GM21576 (cell line): ENCODE data around the gene SUGCT.

Source experiments
- ATAC-seq: cut with Tn5 transposase; IDR thresholded peaks from one replicate; pipeline ENCODE4 v1.9.1; 2021; ENCODE audit warnings: mild to moderate bottlenecking, moderate library complexity; ENCODE audit not compliant: unreplicated experiment

The SUGCT gene

GRCh38 chr7:40704172-40704571 is 569.4 kb downstream of the SUGCT start:
- no peak for ATAC-seq

GRCh38 chr7:40706829-40707228 is 572.0 kb downstream of the SUGCT start:
- ATAC-seq, result no peak

GRCh38 chr7:40709062-40709964 is 574.5 kb downstream of the SUGCT start:
- ATAC-seq, result peak; percentile 64

GRCh38 chr7:40711706-40712105 is 576.9 kb downstream of the SUGCT start:
- ATAC-seq, result no peak

- ATAC-seq, result no peak
These were observed 579.7 kb downstream of the SUGCT start for GRCh38 chr7:40714363-40715052.

GRCh38 chr7:40715053-40715430 is 580.2 kb downstream of the SUGCT start:
- no peak for ATAC-seq

- no peak for ATAC-seq
These were observed 581.2 kb downstream of the SUGCT start for GRCh38 chr7:40716052-40716451.

- peak; percentile 79 for ATAC-seq
These were observed 582.4 kb downstream of the SUGCT start for GRCh38 chr7:40717242-40717641.

GRCh38 chr7:40720416-40720815 is 585.6 kb downstream of the SUGCT start:
- ATAC-seq, result no peak

GRCh38 chr7:40721342-40721949 is 586.6 kb downstream of the SUGCT start:
- ATAC-seq, result no peak

GRCh38 chr7:40722242-40722641 is 587.4 kb downstream of the SUGCT start:
- ATAC-seq, result no peak

- ATAC-seq, result no peak
These were observed 589.0 kb downstream of the SUGCT start for GRCh38 chr7:40723829-40724228.

- no peak for ATAC-seq
These were observed 591.8 kb downstream of the SUGCT start for GRCh38 chr7:40726559-40726958.

GRCh38 chr7:40733114-40733513 is 598.3 kb downstream of the SUGCT start:
- ATAC-seq, result no peak

- no peak for ATAC-seq
These were observed 598.8 kb downstream of the SUGCT start for GRCh38 chr7:40733578-40733977.

- ATAC-seq, result no peak
These were observed 604.5 kb downstream of the SUGCT start for GRCh38 chr7:40739257-40739656.

GRCh38 chr7:40742270-40742669 is 607.5 kb downstream of the SUGCT start:
- ATAC-seq, result no peak

GRCh38 chr7:40746841-40747556 is 612.2 kb downstream of the SUGCT start:
- no peak for ATAC-seq

GRCh38 chr7:40747856-40748255 is 613.1 kb downstream of the SUGCT start:
- no peak for ATAC-seq

GRCh38 chr7:40749877-40750276 is 615.1 kb downstream of the SUGCT start:
- ATAC-seq, result no peak

- ATAC-seq, result no peak
These were observed 618.6 kb downstream of the SUGCT start for GRCh38 chr7:40753455-40753854.
